Measurements from ENCODE around the gene HLA-DMA.
A peak's percentile ranks its signal among the peaks of the same experiment; 100 is the strongest.
"Not testable (repeated sequence)": the region's sequence is repeated elsewhere in the genome, so short reads cannot be mapped to it uniquely, and the experiment has no call there.

The HLA-DMA gene

GRCh38 chr6:32943864-32944649, 8.8 kb downstream of the HLA-DMA start:
- no peak for TF ChIP-seq CTCF (IDR thresholded peaks at IDR 0.05; ENCODE audit: extremely low read depth, missing control alignments)
- peak; percentile 64 for DNase-seq (ENCODE audit: low spot score)

GRCh38 chr6:32942555-32943123, 10.3 kb downstream of the HLA-DMA start:
- not testable (repeated sequence) for DNase-seq (ENCODE audit: low spot score)

- peak; percentile 62 for DNase-seq (ENCODE audit: low spot score)
- TF ChIP-seq CTCF (IDR thresholded peaks at IDR 0.05; ENCODE audit: extremely low read depth, missing control alignments): no peak
Observed at GRCh38 chr6:32941214-32941768, 11.6 kb downstream of the HLA-DMA start.

GRCh38 chr6:32940656-32941213, 12.2 kb downstream of the HLA-DMA start, which contains the start of gene HLA-DMB:
HLA-DMB (minus strand) TSS chr6:32941028; CDS start chr6:32940807, 221 bp downstream.
- peak; percentile 87 for DNase-seq (ENCODE audit: low spot score)
- TF ChIP-seq CTCF (IDR thresholded peaks at IDR 0.05; ENCODE audit: extremely low read depth, missing control alignments): no peak

- no peak for TF ChIP-seq CTCF (IDR thresholded peaks at IDR 0.05; ENCODE audit: extremely low read depth, missing control alignments)
- no peak for DNase-seq (ENCODE audit: low spot score)
Observed at GRCh38 chr6:32938494-32938893, 14.4 kb downstream of the HLA-DMA start.

- DNase-seq (ENCODE audit: low spot score): no peak
- no peak for TF ChIP-seq CTCF (IDR thresholded peaks at IDR 0.05; ENCODE audit: extremely low read depth, missing control alignments)
Observed at GRCh38 chr6:32937230-32937633, 15.7 kb downstream of the HLA-DMA start.

GRCh38 chr6:32936239-32937152, 16.4 kb downstream of the HLA-DMA start:
- DNase-seq (ENCODE audit: low spot score): no peak
- no peak for TF ChIP-seq CTCF (IDR thresholded peaks at IDR 0.05; ENCODE audit: extremely low read depth, missing control alignments)
